Stimulated activated CD4-positive, alpha-beta T cell treated with anti-CD3 and anti-CD28 coated beads, Interleukin-1b, Interleukin-23, amount 100 ng/mL, for 24 hours (primary cell): ENCODE results near the gene SPTB.

ENCODE experiments used
- DNase-seq, 4 experiments: peaks; one replicate each; pipeline ENCODE4 v3.0.0-alpha.2; 2020; ENCODE audit warnings: low read depth in 4 of 4, low spot score in 1 of 4

The SPTB gene

GRCh38 chr14:64698903-64699302 is 180.8 kb downstream of the SPTB start:
- DNase-seq: no peak

DNA sequence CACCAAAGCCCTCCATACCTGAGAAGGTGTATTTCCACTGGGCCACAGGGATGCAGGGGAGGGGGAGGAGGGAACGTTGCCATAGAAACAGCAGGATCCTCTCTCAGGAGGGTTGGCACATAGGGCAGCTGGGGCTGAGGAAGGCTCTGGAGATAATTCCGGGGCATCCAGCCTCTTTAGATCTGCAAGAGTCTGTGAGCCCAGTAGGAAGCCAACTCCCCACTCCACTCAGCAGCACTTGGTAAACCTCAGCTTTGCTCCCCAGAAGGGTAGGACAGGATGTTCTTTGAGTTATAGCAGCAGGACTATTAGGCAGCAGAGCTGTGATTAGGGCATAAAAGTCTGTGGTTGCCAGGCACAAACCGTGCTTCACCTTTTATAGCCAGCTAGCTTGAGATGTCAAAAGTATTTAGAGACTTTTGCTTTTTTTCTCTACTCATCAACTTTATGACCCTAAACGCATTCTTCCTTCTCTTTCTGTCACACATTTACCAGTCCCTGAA is 183.3 kb downstream of the SPTB start:
- no peak for DNase-seq
